Epidermal melanocyte (primary cell): ENCODE data around the gene MICALL2.
A peak's percentile ranks its signal among the peaks of the same experiment; 100 is the strongest.

ENCODE experiments used
- DNase-seq: peaks from one replicate; pipeline ENCODE4 v3.0.0; 2011; ENCODE audit warnings: low spot score; ENCODE audit not compliant: insufficient read length

The MICALL2 gene

DNA sequence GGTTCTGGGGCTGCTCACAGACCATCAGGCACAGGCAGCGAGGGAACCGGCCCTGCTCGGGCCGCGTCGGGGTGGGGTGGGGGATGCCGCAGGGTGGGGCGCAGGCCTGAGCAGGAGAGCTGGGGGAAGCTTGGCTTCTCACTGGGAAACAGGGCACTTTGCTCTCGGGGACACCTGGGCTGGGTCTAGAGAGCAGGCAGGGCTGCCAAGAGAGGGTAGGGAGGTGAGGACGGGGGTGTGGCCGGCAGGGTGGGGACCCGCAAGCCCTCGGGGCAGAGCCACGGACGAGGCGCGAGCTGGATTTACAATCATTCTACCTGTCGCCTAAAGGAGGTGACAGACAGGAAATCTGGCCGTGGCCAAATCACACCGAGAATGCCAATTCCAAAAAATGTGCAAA is 33.9 kb upstream of the MICALL2 start:
- no peak for DNase-seq

DNA sequence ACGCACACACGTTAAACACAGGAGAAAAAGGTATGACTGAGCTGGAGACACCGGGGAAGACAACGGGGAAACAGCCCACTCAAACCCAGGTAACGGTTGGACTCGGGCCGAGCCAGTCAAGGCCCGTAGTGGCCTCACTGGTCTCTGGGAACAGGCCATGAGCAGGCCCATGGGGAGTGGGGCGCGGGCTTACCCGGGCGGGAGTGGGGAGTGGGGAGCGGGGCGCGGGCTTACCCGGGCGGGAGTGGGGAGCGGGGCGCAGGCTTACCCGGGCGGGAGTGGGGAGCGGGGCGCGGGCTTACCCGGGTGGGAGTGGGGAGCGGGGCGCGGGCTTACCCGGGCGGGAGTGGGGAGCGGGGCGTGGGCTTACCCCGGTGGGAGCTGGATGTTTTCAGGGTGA is 33.4 kb upstream of the MICALL2 start:
- DNase-seq: no peak

DNA sequence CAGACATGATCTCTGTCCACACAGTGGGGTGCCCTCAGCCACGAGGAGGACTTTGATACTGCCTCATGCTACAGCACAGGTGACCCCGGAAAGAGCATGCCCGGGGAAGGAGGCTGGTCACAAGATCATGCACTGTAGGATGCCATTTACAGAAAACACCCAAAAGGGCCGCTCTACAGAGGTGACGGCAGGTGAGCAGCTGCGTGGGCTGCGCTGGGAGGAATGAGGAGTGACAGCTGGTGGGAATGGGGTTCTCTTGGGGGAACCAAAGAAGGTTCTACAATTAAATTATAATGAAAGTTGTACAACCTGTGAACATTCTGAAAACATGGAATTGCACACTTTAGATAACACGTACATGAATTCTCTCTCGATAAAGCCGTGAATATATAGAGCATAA is 33.0 kb upstream of the MICALL2 start:
- no peak for DNase-seq

DNA sequence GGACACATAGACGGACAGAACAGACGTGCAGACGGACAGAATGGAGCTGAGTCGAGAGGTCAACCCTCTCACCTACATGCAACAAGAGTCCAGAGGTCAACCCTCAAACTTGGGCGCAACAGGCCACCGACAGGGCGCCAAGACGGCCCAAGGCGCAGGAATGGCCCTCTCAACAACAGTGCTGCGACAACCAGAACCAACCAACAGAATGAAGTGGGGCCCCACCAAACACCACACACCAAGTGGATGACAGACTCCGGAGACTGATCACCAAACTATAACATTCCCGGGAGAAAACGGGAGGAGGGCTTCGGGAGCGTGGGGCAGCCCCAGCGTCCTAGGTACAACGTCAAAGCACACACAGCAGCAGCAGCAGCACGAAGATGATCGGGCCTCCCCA is 31.6 kb upstream of the MICALL2 start:
- DNase-seq: no peak

DNA sequence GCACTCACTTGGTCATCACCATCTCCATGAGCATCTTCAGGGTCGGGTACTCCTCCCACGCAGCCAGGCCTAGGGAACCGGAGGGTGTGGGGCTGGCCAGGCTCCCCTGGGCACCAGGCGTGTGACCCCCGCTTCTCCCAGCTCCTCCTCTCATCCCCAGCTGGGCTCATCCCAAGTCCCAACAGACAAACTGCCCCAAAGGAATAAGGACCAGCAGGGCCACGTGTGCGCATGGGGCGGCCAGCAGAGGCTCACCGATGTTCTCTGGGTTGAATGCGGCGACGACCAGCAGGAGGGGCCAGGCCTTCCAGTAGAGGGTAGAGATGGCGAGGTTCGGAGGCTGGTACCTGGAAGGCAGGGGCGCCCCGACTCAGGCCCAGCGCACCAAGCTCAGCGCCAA is 30.1 kb upstream of the MICALL2 start:
- no peak for DNase-seq

DNA sequence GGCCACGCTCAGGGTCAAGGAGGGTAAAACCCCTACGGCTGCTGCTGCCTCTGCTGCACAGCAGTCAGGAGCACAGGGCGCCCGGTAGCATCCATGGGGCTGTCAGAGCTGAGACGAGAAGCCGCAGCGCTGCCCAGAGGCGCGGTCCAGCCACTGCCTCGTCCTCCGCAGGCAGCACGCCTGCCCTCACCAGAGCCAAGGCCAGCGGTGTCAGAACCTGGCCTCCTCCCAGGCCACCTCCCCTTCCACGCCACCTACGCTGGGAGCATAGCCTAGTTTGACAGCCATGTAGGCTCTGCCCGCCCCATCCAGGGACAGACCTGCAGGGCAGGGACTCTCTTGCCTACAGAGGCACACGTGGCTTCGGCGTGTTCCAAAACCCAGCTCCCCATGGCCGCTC is 28.7 kb upstream of the MICALL2 start:
- DNase-seq: no peak

DNA sequence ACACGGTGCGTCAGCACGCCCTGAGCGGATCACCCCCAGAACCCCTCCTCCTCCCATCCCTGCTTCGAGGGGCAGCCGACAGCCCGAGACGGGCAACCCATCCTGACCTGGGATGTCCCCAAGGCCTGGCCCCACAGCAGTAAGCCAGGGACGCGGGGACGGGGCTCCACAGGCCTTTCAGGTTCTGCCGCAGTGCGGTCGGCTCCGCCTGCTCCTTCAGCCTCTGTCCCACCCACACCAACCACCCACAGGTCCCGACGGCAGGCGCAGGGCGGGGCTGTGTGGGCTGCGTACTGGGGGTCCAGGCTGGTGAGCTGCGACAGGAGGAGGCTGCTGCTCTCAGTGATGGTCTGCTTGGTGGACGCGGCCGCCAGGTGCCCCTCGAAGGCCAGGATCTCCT is 28.2 kb upstream of the MICALL2 start:
- no peak for DNase-seq

DNA sequence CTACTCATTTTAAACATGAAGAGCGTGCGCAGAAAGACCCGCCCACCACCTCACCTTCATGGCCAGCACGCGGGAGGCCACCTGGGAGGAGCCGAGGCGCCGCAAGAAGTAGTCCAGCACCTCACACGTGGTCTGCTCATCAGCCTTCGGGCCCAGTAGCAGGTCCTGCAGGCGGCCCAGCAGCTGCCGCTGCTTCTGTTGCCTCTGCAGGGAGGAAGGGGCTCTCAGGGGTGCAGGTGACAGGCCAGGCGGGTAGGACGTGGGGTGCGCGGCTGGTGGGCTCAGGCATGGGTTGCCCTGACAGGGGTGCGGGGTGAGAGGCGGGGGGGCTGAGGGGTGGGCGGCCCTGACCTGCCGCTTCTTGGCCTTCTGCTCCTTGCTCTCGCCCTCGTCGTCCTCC is 27.3 kb upstream of the MICALL2 start:
- DNase-seq: no peak

DNA sequence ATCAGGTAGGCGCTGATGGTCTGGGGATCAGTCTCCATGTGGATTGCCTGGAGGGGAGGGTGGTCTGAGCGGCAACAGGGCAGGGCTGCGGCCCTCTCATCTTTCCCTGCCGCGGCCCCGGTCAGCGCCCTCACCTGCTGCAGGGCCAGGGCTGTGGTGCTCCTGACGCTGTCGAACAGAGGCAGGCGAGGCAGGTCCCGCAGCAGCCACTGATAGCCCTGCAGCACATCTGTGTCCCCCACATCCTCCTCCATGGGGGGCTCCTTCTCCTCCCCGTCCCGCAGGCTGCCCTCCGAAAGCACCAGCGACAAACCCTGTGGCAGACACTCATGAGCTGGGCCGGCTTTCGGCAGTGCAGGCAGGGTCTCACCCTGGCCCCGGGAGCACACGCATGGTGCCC is 25.9 kb upstream of the MICALL2 start:
- no peak for DNase-seq

DNA sequence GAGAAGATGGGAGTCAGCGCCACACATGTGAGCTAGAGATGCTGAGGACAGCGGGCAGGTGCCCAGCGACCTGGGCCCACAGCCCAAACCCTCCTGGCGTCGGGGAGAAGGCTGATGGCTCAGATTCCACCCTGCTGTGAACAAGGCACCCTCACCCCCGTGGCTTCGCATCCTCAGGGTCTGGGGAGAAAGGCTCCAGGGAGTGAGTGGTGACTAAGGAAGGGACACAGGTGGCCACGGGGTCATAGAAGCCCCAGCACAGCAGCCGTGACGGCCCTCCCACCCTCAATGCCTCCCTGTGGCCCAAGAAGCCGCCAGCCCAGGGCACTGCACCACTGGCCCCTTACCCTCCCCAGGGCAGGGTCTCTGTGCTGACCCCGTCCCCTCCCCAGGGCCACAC is 25.3 kb upstream of the MICALL2 start:
- DNase-seq: no peak

DNA sequence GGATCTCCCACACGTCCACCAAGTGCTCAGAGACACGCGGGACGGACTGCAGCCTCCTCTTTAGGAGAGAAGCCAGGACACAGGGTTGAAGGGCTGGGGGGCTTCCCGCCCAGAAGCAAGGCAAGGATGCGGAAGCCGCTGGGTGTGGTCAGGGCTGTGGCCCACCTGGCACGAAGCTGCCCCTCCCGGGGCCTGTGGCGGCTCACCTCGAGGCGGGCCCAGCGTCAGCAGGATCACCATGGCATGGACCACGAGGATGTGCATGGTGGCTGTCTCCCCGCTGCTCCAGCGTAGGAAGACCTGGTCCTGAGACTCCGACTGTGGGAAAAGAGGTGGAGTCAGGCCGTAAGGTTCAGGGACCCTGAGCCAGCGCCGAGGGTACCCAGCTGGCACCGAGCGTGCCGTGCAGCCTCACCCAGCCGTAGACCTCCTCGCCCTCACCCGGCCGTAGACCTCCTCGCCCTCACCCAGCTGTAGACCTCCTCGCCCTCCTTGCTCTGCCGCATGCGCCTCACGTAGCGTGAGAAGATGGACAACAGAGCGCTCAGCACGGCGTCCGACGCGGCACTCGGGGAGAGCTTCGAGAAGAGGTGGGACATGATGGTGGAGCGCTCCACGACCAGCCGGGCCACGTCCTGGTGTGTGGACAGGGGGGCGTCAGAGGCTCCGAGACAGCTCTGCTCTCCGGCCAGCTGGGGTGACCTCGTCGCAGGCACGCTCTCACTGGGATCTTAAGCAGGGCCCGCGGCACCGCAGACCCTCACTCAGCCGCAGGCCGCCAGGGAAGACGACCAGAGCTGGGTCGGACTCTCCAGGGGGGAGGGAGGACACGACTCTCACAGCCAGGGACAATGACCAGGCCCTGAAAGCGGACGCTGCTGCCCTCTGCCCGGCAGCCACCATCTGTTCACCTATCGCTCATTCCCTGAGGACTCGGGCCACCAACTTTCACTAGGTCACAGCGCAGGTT is 24.6 kb upstream of the MICALL2 start:
- DNase-seq: no peak

DNA sequence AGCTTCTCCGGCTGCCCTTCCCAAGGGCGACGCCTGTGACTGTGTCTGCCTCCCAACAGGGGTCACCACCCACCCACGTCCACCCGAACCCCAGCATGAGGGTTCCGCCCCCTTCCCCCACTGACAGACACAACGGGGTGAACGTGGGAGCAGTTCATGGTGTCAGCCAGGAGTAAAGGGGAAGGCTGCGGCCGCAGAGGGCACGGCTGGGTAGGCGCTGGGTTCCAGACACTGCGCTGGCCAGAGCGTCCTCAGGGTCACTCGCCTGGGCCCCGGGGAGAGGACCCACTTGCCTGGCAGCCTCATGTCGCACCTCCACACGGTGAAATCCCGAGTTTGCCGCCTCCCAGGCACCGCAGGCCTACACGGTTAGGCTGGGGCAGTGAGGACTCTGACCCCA is 23.8 kb upstream of the MICALL2 start:
- DNase-seq: no peak

DNA sequence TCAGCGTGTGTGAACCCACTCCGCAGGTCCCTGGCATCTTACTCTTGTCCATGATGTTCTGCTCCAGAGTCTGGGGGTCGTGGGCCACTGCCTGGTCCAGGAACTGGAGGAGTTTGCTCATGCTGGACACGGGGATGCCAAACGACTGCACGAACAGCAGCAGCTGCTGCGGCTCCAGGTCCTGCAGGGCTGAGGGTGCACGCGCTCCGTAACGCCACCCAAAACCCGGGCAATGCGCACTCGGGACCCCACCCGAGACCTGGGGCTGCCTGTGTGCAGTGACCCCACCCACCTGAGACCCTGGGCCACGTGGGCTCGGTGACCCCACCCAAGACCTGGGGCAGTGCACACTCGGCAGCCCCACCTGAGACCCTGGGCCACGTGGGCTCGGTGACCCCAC is 22.0 kb upstream of the MICALL2 start:
- DNase-seq: no peak

DNA sequence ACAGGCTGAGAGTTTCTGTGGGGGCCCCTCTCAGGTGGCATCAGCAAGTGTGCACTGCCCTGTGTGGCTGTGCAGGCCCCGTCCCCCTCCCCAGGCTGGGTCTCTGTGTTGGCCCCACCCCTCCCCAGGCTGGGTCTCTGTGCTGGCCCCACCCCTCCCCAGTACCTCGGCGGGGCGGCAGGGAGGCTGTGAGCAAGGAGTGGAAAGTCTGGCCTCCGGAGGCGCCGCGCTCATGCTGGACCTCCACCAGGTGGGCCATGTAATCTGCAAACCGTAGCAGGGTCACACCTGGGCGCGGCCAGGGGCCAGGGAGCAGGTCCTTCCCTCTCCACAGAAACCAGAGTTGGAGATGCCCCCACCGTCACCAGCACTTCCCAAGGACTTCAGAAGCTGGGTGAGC is 21.4 kb upstream of the MICALL2 start:
- no peak for DNase-seq

DNA sequence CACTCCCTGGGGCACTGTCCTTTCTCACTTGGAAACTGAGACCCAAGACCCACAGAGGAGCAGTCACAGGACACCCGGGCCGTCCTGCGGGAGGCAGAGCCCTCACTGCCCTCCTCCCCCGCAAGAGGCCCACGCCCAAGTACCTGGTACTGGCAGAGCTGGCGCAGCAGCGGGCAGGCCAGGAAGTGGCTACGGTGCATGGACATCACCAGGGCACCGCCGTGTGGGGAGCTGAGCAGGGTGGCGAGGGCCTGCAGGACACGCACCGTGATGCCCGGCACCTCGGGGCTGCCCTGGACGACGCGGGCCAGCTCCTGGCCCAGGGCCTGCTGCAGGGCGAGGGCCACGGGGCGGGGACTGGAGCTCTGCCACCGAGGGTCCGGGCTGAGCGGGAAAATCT is 20.0 kb upstream of the MICALL2 start:
- DNase-seq: no peak

DNA sequence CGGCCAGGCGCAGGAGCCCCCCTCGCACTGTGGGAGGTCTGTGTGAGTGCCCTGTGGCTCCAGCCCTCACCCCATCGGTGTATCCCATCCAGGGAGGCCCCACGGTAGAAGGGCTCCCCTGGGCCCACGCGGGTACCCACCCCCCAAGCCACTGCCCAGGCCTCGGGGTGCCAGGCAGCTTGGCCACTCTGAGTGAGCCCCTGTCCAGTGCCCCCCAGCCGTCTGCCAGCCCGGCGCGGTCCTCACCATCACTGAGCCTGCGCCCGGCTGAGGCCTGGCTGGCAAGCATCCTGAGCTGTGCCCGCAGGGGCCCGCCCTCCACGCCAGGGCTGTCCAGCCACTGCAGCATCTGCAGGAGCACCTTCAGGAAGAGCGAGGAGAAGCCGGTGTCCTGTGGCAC is 19.2 kb upstream of the MICALL2 start:
- no peak for DNase-seq

DNA sequence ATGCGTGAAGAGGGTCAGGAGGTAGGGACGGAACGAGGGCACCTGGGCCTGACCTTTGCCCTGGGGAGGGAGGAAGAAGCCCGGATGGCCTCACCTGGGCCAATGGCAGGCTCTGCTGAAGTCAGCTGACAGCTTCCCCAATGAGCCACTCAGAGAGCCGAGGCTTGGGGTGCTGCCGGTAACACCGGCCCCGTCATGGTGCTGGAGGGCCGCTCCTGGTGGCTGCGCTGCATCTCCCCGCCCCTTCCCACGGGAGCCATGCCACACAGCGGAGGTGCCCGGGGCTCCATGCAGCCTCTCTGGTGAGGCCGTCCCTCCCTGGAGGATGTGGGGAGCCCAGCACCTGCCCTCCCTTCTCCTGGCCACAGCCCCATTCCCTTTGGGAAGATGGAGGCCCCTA is 17.6 kb upstream of the MICALL2 start:
- no peak for DNase-seq

DNA sequence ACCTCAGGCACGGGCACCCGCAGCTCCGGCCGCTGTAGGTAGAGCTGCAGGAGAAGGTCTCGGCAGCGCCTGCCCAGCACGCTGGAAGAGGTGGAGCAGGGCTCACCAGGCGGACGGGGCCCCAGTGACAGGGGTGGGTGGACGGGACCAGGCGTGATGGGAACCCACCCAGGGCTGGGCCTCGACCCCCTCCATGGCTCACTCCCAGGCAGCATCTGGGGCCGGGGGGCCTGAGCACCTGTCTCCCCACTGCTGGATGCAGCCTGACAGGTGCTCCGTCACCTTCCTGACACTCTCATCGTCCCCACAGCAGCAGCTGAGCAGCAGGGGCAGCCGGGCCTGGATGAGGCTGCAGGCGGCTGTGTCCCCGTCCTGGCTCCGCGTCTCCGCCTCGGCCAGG is 16.7 kb upstream of the MICALL2 start:
- no peak for DNase-seq

DNA sequence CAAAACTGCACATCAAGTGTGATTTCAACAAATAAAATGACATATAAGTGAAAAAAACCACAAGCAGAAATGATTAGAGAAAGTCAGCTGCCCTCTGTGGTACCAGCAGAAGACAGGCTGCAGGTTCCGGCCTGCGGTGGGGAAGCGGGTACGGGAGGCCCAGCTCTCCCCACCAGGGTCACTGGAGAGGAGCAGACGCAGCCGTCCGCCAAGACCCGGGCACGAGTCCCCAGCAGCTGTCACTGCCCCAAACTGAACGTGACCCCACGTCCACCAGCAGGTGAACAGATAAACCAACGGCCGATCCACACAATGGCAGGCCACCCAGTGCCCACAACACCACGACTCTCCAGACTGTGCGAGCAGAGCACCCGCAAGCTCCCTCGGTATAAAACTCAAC is 16.1 kb upstream of the MICALL2 start:
- no peak for DNase-seq

DNA sequence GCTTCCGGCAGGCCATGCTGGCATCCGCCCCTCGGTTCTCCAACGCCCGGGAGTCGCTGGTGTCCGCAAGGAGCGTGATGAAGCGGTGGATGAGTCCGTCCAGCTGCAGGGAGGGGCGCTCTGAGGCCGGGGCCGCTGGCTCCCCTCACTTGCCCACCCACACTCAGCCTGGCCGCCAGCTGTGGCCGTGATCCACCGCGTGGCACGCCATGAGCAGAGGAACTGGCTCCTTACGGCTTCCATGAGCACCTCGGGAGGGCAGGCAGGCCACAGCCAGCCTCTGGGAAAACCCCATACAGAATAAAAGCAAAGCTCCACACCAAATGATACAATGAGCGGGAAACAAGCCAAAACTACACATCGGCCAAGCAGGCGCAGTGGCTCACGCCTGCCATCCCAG is 15.5 kb upstream of the MICALL2 start:
- DNase-seq: no peak

DNA sequence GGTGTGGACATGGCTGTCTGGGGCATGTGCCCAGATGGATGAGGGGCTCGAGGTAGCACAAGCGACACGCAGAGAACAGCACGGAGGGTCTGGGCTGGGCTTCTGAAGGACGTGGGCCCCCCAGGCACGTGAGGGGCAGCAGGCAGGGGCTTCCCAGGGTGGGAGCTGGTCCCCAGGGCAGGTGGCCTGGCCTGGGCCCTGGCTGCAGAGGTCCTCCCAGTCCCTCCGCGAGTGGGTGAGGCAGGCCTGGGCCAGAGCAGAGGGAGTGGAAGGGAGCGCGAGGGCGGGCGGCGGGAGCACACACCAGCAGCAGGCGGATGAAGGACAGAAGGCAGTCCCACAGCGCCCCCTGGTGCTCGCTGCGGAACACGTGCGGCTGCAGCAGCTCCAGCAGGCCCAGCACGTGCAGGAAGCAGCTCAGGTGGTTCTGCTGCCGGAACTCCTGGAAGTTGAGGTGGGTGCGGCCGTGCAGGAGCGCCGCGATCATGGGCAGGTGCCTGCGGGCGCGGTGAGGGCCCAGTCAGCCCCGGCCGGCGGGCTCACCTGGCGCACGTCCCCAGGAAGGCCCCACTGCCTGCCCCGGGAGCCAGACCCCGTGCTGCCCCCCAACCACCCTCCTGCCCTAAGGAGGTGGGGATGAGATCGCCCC is 14.7 kb upstream of the MICALL2 start:
- DNase-seq: peak; percentile 99

DNA sequence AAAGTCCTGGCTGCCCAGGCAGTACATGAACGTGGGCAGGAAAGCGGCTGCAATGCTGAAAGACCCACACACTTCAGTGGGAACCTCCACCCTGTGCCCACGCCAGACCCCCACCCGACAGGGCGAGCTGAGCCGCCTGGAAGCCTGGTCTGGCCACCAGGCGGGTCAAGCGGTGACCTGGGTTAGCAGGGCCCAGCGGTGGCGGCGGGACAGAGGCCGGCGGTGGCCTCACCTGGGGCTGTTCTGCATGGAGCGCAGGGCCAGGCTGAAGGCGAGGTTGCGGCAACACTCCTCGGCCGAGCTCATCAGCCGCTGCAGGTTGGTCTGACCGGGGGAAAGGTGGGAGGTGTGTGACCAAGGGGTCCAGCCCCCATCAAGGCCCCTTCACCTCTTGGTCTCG is 11.6 kb upstream of the MICALL2 start:
- DNase-seq: no peak
